GM19238 (cell line): Measurements from ENCODE around the gene DISC1.
"Not testable (repeated sequence)": the region's sequence is repeated elsewhere in the genome, so short reads cannot be mapped to it uniquely, and the experiment has no call there.

ENCODE experiments used
- DNase-seq: peaks from one replicate; pipeline ENCODE4 v3.0.0; 2011; ENCODE audit warnings: low spot score; ENCODE audit not compliant: insufficient read length

DISC1 gene

DNA sequence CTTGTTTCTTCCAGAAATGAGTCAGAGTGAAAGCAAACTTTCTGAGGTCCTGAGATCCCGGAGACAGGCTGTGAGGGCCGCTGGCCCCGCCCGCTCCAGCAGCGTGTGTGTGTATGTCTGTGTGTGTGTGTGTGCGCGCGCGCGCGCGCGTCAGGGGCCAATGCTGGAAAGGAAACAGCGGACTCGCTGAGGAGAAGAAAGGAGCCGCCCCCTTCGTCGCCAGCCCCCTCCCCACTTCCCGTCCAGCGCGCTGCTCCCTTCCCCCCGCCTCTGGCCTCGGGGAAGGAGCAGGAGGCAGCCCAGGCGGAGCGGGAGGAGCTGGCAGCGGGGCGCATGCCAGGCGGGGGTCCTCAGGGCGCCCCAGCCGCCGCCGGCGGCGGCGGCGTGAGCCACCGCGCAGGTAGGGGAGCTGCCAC is at the start of gene DISC1:
TSS of gene DISC1 (plus strand) at position 256 of the 416 bp plus-strand sequence. CDS start at position 334, 78 bp downstream.
- DNase-seq = peak; percentile 57

DNA sequence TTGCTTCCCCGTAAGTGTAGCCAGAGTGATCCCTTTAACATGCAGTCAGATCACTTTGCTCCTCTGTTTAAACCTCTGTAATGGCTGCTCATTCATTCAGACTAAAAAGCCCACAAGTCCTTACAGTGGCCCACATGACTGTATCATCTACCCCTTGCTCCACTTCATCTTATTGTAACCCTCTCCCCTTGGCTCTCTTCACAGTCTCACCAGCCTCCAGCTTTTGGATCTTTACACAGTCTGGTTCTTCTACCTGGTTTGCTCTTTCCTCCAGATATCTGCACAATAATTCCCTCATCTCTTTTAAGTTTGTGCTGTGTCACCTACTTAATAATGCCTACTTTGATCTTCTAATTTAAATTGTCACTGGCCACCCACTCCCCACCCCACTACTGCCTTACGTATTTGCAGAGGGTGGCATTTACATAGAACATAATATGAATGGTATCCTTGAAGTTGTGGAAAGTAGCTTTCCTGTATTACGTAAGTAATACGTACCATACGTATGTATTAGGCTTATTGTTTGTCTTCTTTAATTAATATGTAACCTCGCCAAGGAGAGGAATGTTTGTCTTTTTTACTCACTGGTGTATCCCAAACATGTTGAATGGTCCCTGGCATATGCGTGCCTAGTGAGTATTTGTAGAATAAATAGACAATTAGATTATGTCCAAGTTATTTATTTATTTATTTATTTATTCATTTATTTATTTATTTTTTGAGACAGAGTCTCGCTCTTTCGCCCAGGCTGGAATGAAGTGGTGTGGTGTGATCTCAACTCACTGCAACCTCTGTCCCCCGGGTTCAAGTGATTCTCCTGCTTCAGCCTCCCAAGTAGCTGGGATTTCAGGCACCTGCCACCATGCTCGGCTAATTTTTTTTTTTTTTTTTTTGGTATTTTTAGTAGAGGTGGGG is 49.5 kb upstream of the DISC1 start:
- DNase-seq = no peak

DNA sequence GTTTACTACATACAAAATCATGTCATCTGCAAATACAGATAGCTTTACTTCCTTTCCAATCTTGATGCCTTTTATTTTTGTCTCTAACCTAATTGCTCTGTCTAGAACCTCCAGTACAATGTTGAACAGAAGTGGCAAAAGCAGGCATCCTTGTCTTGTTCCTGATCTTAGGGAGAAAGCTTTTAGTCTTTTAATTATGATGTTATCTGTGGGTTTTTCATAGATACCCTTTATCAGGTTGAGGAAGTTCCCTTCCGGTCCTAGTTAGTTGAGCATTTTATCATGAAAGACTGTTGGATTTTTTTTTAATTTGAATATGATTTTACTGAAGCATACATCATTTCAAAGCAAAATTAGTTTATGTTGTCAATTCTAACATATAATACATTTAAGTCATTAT is 45.7 kb upstream of the DISC1 start:
- no peak for DNase-seq

DNA sequence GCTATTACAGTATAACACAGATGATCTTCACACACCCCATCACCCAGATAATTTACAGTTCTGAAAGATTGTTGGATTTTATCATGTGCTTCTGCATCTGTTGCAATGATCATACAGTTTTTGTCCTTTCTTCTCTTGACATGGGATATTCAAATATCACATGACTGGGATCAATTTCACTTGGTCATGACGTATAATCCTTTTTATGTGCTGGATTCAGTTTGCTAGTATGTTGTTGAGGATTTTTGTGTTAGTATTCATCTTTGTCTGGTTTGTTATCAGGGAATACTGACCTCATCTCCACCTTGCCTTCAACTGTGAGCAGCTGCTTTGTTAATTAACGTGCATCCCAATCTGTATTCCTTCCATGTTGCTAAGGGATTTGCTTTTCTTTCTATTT is 44.7 kb upstream of the DISC1 start:
- no peak for DNase-seq

DNA sequence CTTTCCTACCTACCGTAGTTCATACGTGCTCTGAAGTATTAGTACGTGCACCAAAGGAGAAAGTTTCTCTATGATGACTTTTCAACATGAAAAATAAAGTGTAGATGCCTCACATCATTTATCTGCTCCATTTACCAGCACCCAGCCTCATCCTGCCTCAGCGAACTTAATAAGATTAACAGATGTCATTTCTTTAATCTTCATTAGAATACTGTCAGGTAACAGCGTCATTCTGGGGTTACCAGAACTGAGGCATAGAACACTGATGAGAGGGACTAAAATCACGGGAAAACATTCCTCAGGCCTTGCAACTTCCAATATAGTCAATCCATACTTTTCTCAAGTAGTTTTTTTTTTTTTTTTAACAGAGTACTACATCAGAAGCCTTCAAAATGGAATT is 43.2 kb upstream of the DISC1 start:
- no peak for DNase-seq

DNA sequence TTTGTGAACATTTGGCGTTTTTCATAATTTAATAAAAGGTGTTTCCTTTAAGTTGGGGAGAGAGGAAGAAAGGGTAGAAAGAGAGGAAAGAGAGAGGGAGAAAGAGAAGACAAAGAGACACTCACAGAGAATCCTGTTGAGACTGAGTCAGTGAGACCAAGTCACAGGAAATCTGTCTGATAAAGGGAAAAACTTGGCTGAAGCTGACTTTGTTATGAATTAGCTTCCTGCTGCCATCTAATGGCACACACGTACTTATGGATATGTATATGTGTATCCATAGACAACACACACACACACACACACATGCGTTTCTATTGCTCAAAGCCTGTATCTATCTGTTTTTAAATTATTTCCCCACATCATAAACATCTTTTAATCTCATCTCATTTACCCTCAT is 42.5 kb upstream of the DISC1 start:
- DNase-seq = no peak

DNA sequence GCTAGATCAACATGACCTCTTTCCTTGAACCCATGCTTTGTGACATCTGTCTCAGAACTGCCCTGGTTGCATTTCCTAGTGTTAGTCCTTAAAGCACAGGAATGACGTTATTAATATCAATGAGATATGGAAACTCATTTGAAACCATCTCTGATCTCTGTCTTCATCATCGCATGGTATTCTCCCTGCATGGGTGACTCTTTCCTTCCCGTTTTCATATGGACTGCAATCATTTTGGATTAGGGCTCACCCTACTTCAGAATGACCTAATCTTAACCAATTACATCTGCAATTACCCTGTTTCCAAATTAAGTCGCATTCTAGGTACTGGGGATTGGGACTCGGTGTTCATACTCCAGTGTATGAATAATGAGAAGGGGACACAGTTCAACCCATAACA is 41.7 kb upstream of the DISC1 start:
- DNase-seq = no peak

DNA sequence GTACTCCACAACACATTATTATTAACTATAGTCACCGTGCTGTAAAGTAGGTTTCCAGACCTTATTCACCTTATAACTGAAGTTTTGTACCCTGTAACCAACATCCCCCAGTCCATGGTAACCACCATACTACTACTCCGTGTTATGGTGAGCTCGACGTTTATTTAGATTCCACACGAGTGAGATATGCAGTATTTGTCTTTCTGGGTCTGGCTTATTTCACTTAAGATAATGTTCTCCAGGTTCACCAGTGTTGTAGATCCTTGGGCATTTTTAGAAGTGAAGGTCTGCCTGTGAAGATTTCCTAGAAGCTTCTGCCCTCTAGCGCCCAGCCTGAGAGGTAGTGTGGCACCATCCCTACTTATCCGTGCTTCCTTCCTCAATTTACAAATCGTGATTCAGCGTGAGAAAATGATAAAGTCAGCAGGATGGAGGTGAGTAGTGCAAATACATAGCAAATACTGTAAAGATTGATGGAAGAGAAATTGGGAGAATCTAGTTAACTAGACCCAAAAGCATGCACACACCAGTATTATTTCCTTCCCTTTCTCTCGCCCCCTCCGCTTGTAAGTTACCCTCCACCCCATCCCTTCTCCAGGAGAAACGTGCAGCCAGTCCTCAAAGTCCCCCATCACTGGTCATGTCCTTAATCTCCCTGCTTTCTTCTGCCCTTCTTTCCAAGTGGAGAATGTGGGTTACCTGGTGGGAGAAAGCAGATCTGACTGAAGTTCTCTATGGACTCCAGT is 36.0 kb upstream of the DISC1 start:
- DNase-seq = no peak

DNA sequence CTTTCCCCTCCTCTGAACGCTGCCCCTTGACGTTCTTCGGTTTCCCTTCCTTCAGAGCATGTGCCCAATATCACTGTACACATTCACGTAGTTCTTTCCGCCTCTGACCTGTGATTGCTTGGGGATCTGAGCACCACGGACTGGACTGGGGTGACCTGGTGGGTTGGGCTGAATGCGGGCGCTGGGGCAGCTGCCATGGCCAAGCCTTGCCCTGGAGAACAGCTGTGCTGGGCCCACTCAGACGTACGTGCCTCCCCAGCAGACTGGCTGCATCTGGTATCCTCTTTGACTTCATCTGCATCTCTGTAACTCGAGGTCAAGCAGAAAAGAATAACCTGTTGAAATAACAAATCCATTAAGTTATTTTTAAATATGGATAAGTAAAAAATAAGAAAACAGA is 35.1 kb upstream of the DISC1 start:
- no peak for DNase-seq

DNA sequence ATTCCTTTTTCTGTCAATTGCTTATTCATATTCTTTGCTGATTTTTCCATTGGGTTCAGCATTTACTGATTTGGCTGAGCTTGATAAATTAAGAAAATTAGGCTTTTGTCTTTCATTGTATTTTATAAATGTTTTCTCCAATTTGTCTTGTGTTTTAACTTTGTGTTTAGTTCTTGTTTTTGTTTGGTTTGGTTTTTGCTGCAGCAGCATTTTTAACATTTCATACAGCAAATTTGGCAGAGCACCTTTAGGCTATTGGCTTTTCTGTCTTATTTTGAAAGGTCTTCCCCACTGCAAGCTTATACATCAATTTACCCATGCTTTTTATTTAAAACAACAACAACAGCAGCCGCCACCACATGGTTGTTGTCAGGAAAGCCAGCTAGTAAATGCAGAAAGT is 33.8 kb upstream of the DISC1 start:
- no peak for DNase-seq

DNA sequence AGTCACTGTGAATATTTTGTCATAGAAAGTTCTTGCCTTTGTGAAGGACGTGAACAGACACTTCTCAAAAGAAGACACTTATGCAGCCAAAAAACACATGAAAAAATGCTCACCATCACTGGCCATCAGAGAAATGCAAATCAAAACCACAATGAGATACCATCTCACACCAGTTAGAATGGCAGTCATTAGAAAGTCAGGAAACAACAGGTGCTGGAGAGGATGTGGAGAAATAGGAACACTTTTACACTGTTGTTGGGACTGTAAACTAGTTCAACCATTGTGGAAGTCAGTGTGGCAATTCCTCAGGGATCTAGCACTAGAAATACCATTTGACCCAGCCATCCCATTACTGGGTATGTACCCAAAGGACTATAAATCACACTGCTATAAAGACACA is 33.3 kb upstream of the DISC1 start:
- not testable (repeated sequence) for DNase-seq

DNA sequence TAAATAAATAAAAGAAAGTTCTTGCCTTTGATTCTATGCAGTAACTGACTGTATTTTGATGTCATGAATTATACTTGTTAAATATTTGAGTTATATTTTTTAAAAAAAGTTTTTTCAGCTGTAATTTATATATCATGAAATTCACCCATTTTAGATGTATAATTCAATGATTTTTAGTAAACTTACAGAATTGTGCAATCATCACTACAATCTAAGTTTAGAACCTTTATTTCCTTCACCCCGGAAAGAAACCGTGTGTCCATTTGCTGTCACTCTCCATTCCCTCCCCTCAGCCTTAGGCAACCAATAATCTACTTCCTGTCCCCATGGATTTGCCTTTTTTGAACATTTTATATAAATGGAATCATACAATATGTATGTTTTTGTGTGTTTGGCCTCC is 32.5 kb upstream of the DISC1 start:
- no peak for DNase-seq

DNA sequence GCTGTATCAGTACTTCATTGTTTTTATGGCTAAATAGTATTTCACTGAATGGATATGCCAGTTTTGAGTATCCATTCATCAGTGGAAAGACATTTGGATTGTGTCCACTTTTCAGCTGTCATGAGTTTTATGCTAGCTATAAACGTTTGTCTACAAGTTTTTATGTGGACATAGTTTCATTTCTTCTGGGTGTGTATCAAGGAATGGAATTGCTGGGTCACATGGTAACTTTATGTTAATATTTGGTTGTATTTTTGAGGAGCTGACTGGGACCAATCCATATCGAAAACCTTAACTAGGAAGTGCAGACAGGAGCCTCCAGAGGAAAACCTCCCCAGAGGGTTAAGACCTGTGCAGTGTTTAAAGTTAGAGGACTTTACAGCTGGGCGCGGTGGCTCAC is 31.8 kb upstream of the DISC1 start:
- DNase-seq = no peak

DNA sequence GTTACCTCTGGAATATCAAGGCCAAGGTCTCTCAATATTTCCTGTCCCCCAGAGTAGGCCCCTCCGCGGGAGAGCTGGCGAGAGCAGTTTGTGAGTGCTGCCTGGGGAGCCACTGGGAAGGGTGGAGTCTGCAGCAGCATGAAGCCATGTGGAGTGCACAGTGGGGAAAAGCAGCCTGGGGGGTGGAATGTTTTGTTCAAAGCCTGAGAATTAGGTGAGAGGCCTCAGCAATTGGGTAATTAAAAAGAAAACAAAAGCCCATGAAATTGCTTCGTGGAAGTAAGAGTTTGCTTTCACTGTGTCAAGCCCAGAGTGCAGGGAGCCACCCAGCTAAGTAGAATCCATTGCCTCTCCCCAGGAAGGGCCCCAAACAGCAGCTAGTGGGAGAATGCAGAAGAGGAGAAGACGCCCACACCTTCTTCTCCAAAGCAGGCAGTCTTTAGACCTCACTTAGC is 30.2 kb upstream of the DISC1 start:
- DNase-seq = no peak

DNA sequence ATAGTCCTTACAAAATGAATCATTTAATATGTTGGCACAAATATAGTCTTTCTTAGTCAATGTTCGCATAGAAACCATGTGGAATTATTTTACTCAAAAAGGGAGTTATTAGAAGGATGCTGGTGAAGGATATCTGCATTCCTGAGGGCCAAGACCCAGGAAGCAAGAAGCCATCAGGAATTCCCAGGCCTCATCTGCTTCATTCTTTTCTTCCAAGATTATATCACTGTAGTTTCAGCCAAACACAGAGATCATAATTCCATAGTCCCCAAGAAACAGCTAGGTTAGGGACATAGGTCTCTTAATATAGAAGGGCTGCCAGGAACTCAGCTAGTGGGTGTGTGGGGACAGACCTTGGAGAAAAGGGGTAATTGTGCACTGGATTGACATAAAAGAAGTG is 28.6 kb upstream of the DISC1 start:
- no peak for DNase-seq

DNA sequence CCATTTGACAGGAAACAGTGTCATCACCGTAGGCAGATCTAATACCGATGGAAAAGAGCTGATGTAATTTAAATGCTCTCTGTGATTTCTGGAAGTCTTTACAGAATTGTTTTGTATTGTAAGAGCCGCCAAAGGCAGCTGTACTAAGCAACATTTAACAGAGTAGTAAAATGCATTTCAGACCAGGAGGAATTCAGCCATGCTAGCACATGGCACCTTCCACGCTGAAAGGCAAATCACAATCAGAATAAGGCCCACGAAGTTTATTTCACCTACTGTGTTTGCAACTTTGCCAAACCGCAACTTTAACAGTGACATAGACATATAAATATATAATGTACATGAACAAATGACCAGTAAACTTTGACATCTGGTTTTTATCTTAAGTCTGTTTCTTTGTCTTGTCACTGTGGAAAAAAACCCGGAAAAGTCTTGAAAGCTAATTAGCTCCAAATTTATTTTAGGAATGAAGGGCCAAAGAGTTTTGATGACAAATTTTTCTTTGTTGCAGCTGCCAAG is 26.1 kb upstream of the DISC1 start:
- no peak for DNase-seq

DNA sequence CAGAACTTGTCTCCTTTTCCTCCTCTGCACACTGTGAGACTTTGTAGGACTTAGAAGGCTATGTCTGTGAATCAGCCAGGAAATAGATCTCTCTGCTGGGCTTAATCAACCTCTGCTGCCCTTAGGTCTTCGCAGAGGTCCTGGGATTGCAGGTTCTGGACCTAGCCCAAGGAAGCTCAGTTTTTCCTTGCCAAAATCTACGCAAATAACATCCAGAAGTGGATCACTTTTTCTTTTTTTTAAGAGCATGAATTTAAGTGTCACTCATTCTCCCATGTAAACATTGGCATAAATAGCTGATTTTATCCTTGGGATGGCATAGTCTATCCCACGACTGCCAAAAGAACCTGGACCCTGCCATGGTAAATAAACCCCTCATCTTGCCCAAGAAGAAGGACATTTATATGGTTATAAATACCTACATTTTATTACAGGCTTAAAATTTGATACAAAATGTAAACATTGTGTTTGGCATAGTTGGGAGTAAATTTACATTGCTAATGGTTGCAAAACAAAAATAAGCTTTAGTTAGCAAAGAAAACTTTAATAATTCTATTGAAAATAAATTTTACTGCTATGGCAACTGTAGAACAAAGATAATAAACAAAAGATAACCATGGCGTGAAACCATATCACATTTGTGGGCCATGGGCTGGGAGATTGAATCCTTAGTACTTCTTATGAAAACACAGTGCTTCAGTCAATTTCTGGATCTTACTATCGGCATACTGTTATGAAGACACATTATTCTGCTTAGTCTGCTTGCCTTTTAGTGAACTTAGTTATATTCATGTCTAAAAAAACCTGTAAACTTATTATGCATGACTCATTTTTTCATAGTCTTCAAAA is 24.5 kb upstream of the DISC1 start:
- no peak for DNase-seq

DNA sequence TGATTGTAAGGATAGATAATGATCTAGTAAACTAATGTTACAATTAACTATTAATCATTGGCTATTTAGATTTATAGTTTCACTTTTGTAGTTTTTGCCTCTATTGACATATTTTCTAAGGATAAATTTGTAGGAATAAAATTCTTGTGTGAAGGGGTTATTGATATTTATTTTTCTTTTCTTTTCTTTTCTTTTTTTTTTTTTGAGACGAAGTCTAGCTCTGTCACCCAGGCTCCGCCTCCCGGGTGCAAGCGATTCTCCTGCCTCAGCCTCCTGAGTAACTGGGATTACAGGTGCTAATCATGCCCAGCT is 24.0 kb upstream of the DISC1 start:
- DNase-seq = no peak

DNA sequence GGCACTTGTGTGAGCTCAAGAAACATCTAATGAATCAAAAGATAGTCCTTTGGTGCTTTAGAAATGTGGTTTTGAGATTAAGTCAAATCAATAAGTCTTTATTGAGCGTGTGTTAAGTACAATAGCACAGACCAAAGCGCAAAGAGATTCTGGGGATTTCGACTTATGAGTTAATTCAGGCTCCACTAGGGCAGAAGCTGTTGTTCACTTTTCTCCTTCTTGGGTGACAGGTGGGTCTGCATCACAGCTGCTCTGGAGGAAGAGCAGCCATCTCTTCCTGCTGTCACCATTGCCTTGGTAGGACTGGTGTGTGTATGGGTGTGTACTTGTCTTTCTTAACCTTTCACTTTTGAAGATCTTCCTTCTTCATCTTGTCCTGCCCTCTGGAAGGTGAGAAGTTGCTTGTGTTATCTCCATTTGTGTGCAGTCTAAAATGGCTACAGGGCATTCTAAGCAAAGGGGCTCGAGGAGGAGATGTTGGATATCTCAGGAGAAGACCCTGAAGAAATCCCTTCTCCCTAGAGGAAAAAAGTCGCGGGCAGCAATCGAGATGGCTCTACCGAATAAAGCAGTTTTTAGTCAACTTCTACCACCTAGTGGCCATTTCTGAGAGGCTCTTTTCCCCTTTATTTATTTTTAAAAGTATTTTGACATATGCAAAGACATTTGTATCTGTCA is 22.9 kb upstream of the DISC1 start:
- no peak for DNase-seq

DNA sequence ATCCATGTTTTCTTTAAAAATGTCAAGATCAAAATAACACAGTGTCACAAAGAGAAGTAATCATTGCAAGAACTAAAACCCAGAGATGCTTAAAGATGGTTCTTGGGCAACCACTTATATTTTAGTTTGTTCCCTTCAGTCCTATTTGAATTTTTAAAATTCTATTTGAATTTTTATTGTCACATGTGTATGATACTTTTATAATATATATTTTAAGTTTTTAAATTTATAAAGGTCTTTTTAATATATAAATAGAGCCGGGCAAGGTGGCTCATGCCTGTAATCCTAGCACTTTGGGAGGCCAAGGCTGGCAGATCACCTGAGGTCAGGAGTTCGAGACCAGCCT is 22.3 kb upstream of the DISC1 start:
- no peak for DNase-seq
